WTC11 (cell line): ENCODE measurements around the gene BMP6. TPM values are rescaled to one million over a fixed set of nuclear protein-coding genes. Genes with fewer than 3 reads are reported as not detected.

Source experiments
- ATAC-seq: fragments of 200-7000 bp; cut with Tn5 transposase; 2 replicates; pipeline ENCODE4 v1.10.0; 2021; ENCODE audit warnings: mild to moderate bottlenecking, moderate library complexity
- CTCF ChIA-PET: fragments of 300-600 bp; sonication (Branson Sonifier 250); formaldehyde crosslinking; loops from one replicate; lab custom pipeline; 2021; ENCODE audit warnings: antibody characterized with exemption; lab: Charles Lee
- POLR2A ChIA-PET: fragments of 350-600 bp; sonication (Branson Sonifier 250); formaldehyde crosslinking; loops from one replicate; lab custom pipeline; 2021; ENCODE audit warnings: antibody characterized with exemption; lab: Charles Lee
- DNase-seq: peaks from one replicate; pipeline ENCODE4 v3.0.0; 2021; ENCODE audit warnings: low spot score
- H3K27ac Mint-ChIP-seq: 2 replicates; pipeline ENCODE4 v1.8.0; 2021; ENCODE audit warnings: mixed read lengths
- H3K27me3 Mint-ChIP-seq: 2 replicates; pipeline ENCODE4 v1.8.0; 2021; ENCODE audit warnings: low read depth, mild to moderate bottlenecking, moderate library complexity, mixed read lengths
- H3K36me3 Mint-ChIP-seq: 2 replicates; pipeline ENCODE4 v1.8.0; 2021; ENCODE audit warnings: mixed read lengths
- H3K4me1 Mint-ChIP-seq: 2 replicates; pipeline ENCODE4 v1.8.0; 2022; ENCODE audit warnings: mixed read lengths
- H3K4me3 Mint-ChIP-seq: 2 replicates; pipeline ENCODE4 v1.8.0; 2021; ENCODE audit warnings: mild to moderate bottlenecking, moderate library complexity, mixed read lengths
- H3K9me3 Mint-ChIP-seq: 2 replicates; pipeline ENCODE4 v1.8.0; 2021; ENCODE audit warnings: mixed read lengths
- ATF1 ChIP-seq: sonication (generic); formaldehyde crosslinking; IDR thresholded peaks from 2 replicates; pipeline ENCODE4 v1.8.1; 2023; ENCODE audit warnings: mild to moderate bottlenecking, moderate library complexity, missing genetic modification reagents
- EMX1 ChIP-seq: fragments of 250-450 bp; sonication (Bioruptor Pico); IDR thresholded peaks from 2 replicates; pipeline ENCODE4 v1.8.0; 2021; ENCODE audit warnings: mild to moderate bottlenecking
- ESRRA ChIP-seq: sonication (generic); formaldehyde crosslinking; IDR thresholded peaks from 2 replicates; pipeline ENCODE4 v1.8.1; 2022; ENCODE audit warnings: mild to moderate bottlenecking, missing genetic modification reagents, borderline replicate concordance
- FOXJ3 ChIP-seq: sonication (generic); formaldehyde crosslinking; IDR thresholded peaks from 2 replicates; pipeline ENCODE4 v1.9.0; 2021; ENCODE audit warnings: missing genetic modification reagents, mild to moderate bottlenecking, borderline replicate concordance
- FOXK1 ChIP-seq: sonication (generic); formaldehyde crosslinking; IDR thresholded peaks from 2 replicates; pipeline ENCODE4 v1.8.0; 2022; ENCODE audit warnings: mild to moderate bottlenecking, moderate library complexity, missing genetic modification reagents
- FOXP1 ChIP-seq: sonication (generic); formaldehyde crosslinking; IDR thresholded peaks from 2 replicates; pipeline ENCODE4 v1.8.0; 2022; ENCODE audit warnings: missing genetic modification reagents, mild to moderate bottlenecking, moderate library complexity, borderline replicate concordance
- GABPB1 ChIP-seq: sonication (generic); formaldehyde crosslinking; IDR thresholded peaks from 2 replicates; pipeline ENCODE4 v1.8.1; 2023; ENCODE audit warnings: mild to moderate bottlenecking, missing genetic modification reagents
- NFYB ChIP-seq: sonication (generic); formaldehyde crosslinking; conservative IDR thresholded peaks from 2 replicates; pipeline ENCODE4 v1.8.0; 2022; ENCODE audit warnings: low read depth, missing genetic modification reagents
- RORB ChIP-seq: fragments of 250-450 bp; sonication (Bioruptor Pico); IDR thresholded peaks from 2 replicates; pipeline ENCODE4 v1.9.0; 2021; ENCODE audit warnings: mild to moderate bottlenecking
- SMAD3 ChIP-seq: sonication (generic); formaldehyde crosslinking; IDR thresholded peaks from 2 replicates; pipeline ENCODE4 v1.8.0; 2022; ENCODE audit warnings: missing genetic modification reagents, mild to moderate bottlenecking, borderline replicate concordance
- SOX15 ChIP-seq: fragments of 250-450 bp; sonication (Bioruptor Pico); IDR thresholded peaks from 2 replicates; pipeline ENCODE4 v1.9.0; 2021; ENCODE audit warnings: mild to moderate bottlenecking
- ZNF138 ChIP-seq: sonication (generic); formaldehyde crosslinking; conservative IDR thresholded peaks from 2 replicates; pipeline ENCODE4 v1.8.1; 2022; ENCODE audit warnings: mild to moderate bottlenecking, moderate library complexity, missing genetic modification reagents
- ZNF671 ChIP-seq: fragments of 250-450 bp; sonication (Bioruptor Pico); IDR thresholded peaks from 2 replicates; pipeline ENCODE4 v1.8.0; 2021; ENCODE audit warnings: mild to moderate bottlenecking
- total RNA-seq: library from RNA; stranded (reverse); gene quantifications from 3 replicates; pipeline ENCODE4 v1.2.3, GENCODE V29; 2021
- TF ChIP-seq, protein P1 (sequence below): fragments of 250-450 bp; sonication (Bioruptor Pico); IDR thresholded peaks from 2 replicates; pipeline ENCODE4 v1.9.0; 2021; ENCODE audit warnings: mild to moderate bottlenecking
- TF ChIP-seq, protein P2 (sequence below): sonication (generic); formaldehyde crosslinking; IDR thresholded peaks from 2 replicates; pipeline ENCODE4 v1.8.0; 2022; ENCODE audit warnings: mild to moderate bottlenecking, missing genetic modification reagents
- TF ChIP-seq, protein P3 (sequence below): sonication (generic); formaldehyde crosslinking; IDR thresholded peaks from 2 replicates; pipeline ENCODE4 v1.8.0; 2023; ENCODE audit warnings: missing genetic modification reagents
- TF ChIP-seq, protein P4 (sequence below): sonication (generic); formaldehyde crosslinking; conservative IDR thresholded peaks from 2 replicates; pipeline ENCODE4 v1.8.1; 2022; ENCODE audit warnings: mild to moderate bottlenecking, missing genetic modification reagents
- TF ChIP-seq, protein P5 (sequence below): sonication (generic); formaldehyde crosslinking; IDR thresholded peaks from 2 replicates; pipeline ENCODE4 v1.8.1; 2023; ENCODE audit warnings: mild to moderate bottlenecking, moderate library complexity, missing genetic modification reagents
- TF ChIP-seq, protein P6 (sequence below): fragments of 250-450 bp; sonication (Bioruptor Pico); conservative IDR thresholded peaks from 2 replicates; pipeline ENCODE4 v1.9.0; 2021; ENCODE audit warnings: mild to moderate bottlenecking
- TF ChIP-seq, protein P7 (sequence below): fragments of 200-600 bp; IDR thresholded peaks from 2 replicates; pipeline ENCODE4 v1.8.0; 2022; ENCODE audit warnings: antibody characterized with exemption
- TF ChIP-seq, protein P8 (sequence below): sonication (generic); formaldehyde crosslinking; IDR thresholded peaks from 2 replicates; pipeline ENCODE4 v1.8.0; 2023; ENCODE audit warnings: mild to moderate bottlenecking, missing genetic modification reagents

Gene BMP6
- total RNA-seq, 1 experiment from 2014 or later, result 1.0 TPM

DNA sequence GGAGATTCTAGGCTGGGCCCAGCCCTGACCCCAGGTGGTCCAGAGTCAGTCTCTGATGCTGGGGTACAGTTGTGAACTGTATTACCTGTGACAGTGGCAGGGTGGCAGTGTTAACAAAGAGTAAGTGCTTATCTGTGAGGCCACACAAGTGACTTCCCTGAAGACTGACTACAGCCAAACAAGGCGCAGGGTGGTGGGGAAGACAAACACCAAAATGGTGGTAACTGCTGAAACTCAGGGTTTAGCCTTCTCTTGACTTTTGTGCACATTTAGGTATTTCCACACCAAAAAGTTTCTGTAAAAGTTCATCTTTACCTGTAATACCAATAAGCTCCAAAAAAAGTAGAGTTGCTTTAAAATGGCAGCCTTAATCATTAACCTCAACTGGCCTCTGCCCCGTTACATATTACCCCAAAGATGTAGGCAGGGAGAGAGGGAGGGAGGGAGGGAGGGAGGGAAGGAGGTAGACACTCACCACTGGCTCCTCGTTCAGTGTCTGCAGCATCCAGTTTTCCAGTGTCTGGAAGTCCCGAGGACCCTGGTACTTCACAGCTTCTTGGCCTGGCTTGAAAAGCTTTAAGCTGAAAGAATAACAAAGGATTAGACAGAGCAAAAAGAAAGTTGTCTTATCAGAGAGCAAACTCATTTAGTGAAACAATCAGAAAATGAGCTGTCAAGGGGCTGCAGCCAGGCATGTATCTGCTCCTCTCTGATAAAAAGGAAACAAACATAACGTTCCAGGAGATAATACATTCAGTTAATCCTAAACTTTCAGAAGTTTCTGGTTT is 173.4 kb downstream of the BMP6 start (continued):
- TF ChIP-seq, protein P1, sequence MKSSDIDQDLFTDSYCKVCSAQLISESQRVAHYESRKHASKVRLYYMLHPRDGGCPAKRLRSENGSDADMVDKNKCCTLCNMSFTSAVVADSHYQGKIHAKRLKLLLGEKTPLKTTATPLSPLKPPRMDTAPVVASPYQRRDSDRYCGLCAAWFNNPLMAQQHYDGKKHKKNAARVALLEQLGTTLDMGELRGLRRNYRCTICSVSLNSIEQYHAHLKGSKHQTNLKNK (CRISPR knock-in tag), result no peak
- no peak for TF ChIP-seq SMAD3
- no peak for TF ChIP-seq GABPB1 (CRISPR knock-in tag)
- TF ChIP-seq ATF1 (CRISPR knock-in tag), result no peak

DNA sequence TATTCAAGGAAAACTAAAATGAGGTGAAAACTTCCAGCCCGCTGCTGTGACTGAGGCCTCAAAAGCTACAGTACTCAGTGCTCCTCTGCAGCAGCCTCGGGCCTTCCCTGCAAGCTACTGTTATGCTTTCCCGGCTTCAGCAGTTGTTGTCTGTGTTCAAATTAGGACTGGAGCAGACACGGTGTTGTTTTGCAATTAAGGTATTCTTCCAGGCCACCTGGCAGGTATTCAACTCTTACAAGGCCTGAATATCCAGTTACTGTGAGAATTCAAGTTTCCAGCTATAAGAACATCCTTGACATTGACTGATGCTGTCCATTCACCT is 174.0 kb downstream of the BMP6 start:
- Mint-ChIP-seq H3K36me3 (peaks cover 84% of the 10 kb centered on the region), H3K27ac (no peak overlapping the region), H3K4me1 (no peaks in the 10 kb centered on the region), H3K27me3 (no peaks in the 10 kb centered on the region), H3K4me3 (no peak overlapping the region), H3K9me3 (no peaks in the 10 kb centered on the region)
- CTCF ChIA-PET, result interaction anchor here (0.8 kb wide), 1 partner anchor 10 kb away, joined by 4 read pairs; no protein-coding TSS in a partner anchor
- TF ChIP-seq, protein P2, sequence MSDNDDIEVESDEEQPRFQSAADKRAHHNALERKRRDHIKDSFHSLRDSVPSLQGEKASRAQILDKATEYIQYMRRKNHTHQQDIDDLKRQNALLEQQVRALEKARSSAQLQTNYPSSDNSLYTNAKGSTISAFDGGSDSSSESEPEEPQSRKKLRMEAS (CRISPR knock-in tag), result no peak
- TF ChIP-seq, protein P3, sequence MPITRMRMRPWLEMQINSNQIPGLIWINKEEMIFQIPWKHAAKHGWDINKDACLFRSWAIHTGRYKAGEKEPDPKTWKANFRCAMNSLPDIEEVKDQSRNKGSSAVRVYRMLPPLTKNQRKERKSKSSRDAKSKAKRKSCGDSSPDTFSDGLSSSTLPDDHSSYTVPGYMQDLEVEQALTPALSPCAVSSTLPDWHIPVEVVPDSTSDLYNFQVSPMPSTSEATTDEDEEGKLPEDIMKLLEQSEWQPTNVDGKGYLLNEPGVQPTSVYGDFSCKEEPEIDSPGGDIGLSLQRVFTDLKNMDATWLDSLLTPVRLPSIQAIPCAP (CRISPR knock-in tag), result no peak
- TF ChIP-seq EMX1, result no peak
- POLR2A ChIA-PET, result no interaction called here
- DNase-seq (no peak), ATAC-seq (no peak)

DNA sequence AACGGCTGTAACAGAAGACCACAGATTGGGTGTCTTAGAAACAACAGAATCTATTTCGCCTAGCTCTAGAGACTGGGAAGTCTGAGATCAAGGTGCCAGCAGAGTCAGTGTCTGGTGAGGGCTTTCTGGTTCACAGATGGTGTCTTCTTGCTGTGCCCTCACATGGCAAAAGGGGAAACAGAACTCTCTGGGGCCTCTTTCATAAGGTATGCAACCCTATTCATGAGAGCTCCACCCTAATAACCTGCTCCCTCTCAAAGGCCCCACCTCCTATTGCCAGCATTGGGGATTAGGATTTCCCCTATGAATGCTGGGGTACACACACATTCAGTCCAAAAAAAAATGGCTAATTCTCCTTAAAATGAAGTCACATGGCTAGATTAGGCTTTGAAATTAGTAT is 174.7 kb downstream of the BMP6 start:
- H3K4me1 Mint-ChIP-seq, result no peaks in the 10 kb centered on the region
- H3K36me3 Mint-ChIP-seq, result peaks cover 81% of the 10 kb centered on the region
- ATAC-seq (no peak), DNase-seq (no peak)
- TF ChIP-seq FOXK1 (CRISPR knock-in tag) (no peak), ZNF138 (CRISPR knock-in tag) (no peak), NFYB (no peak)
- TF ChIP-seq, protein P4, sequence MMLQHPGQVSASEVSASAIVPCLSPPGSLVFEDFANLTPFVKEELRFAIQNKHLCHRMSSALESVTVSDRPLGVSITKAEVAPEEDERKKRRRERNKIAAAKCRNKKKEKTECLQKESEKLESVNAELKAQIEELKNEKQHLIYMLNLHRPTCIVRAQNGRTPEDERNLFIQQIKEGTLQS (CRISPR knock-in tag), result no peak
- H3K4me3 Mint-ChIP-seq, result no peak overlapping the region
- H3K27me3 Mint-ChIP-seq, result no peaks in the 10 kb centered on the region
- H3K9me3 Mint-ChIP-seq, result no peaks in the 10 kb centered on the region
- no peak overlapping the region for H3K27ac Mint-ChIP-seq
- ChIA-PET POLR2A (no interaction called here), CTCF (no interaction called here)

DNA sequence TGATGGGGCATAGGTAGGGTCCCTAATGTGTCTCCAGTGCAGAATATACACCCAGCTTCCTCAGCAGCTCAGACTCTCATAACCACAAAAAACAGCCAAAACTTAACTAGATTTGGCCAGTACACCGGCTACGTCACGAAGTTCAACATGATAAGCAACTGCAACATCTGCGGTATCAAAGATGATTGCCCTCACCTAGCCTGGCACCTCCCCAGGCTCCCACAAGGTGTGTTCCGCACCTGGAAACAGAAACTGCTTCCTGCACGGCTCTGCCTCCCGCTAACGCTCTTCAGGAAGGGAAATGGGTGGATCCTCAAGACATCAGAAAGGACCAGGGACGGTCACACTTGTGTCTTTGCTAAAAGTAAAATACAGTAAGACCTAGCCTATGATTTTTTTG is 175.2 kb downstream of the BMP6 start:
- ChIA-PET POLR2A (no interaction called here), CTCF (no interaction called here)
- Mint-ChIP-seq H3K4me3 (no peak overlapping the region), H3K27me3 (no peaks in the 10 kb centered on the region), H3K9me3 (no peaks in the 10 kb centered on the region), H3K4me1 (no peaks in the 10 kb centered on the region), H3K36me3 (peaks cover 76% of the 10 kb centered on the region), H3K27ac (no peak overlapping the region)
- no peak for DNase-seq
- no peak for ATAC-seq
- no peak for TF ChIP-seq SOX15 (CRISPR knock-in tag)
- TF ChIP-seq FOXP1 (CRISPR knock-in tag), result no peak
- TF ChIP-seq, protein P5, sequence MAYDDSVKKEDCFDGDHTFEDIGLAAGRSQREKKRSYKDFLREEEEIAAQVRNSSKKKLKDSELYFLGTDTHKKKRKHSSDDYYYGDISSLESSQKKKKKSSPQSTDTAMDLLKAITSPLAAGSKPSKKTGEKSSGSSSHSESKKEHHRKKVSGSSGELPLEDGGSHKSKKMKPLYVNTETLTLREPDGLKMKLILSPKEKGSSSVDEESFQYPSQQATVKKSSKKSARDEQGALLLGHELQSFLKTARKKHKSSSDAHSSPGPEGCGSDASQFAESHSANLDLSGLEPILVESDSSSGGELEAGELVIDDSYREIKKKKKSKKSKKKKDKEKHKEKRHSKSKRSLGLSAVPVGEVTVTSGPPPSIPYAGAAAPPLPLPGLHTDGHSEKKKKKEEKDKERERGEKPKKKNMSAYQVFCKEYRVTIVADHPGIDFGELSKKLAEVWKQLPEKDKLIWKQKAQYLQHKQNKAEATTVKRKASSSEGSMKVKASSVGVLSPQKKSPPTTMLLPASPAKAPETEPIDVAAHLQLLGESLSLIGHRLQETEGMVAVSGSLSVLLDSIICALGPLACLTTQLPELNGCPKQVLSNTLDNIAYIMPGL, result no peak
- TF ChIP-seq FOXK1 (CRISPR knock-in tag), result no peak
- TF ChIP-seq, protein P6, sequence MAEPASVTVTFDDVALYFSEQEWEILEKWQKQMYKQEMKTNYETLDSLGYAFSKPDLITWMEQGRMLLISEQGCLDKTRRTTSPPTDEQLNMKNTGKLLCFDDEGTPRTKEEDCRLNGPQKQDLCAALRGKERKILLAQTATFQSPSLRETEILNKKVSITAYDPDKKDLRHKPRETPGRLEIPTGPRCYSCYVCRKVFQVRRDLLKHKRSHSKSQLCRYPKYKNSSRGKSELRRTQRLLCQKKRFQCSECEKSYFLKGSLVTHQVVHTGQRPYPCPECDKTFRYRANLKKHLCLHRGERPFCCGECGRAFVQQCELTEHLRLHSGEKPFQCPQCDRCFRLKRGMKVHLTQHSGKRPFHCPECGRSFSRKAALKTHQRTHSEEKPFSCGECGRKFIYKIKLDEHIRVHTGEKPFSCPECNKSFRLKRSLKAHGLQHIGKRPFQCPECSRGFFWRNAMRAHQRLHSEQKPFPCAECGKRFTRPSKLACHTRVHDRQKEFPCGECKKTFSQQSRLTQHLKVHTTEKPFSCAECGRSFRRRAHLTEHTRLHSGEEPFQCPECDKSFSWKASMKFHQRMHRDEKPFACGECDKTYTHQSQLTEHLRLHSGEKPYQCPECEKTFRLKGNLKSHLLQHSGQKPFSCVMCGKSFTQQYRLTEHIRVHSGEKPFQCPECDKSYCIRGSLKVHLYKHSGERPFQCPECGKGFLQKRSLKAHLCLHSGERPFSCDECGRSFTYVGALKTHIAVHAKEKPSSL (CRISPR knock-in tag), result no peak
- no peak for TF ChIP-seq ZNF671 (CRISPR knock-in tag)
- TF ChIP-seq, protein P7, sequence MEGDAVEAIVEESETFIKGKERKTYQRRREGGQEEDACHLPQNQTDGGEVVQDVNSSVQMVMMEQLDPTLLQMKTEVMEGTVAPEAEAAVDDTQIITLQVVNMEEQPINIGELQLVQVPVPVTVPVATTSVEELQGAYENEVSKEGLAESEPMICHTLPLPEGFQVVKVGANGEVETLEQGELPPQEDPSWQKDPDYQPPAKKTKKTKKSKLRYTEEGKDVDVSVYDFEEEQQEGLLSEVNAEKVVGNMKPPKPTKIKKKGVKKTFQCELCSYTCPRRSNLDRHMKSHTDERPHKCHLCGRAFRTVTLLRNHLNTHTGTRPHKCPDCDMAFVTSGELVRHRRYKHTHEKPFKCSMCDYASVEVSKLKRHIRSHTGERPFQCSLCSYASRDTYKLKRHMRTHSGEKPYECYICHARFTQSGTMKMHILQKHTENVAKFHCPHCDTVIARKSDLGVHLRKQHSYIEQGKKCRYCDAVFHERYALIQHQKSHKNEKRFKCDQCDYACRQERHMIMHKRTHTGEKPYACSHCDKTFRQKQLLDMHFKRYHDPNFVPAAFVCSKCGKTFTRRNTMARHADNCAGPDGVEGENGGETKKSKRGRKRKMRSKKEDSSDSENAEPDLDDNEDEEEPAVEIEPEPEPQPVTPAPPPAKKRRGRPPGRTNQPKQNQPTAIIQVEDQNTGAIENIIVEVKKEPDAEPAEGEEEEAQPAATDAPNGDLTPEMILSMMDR, result no peak
- TF ChIP-seq, protein P8, sequence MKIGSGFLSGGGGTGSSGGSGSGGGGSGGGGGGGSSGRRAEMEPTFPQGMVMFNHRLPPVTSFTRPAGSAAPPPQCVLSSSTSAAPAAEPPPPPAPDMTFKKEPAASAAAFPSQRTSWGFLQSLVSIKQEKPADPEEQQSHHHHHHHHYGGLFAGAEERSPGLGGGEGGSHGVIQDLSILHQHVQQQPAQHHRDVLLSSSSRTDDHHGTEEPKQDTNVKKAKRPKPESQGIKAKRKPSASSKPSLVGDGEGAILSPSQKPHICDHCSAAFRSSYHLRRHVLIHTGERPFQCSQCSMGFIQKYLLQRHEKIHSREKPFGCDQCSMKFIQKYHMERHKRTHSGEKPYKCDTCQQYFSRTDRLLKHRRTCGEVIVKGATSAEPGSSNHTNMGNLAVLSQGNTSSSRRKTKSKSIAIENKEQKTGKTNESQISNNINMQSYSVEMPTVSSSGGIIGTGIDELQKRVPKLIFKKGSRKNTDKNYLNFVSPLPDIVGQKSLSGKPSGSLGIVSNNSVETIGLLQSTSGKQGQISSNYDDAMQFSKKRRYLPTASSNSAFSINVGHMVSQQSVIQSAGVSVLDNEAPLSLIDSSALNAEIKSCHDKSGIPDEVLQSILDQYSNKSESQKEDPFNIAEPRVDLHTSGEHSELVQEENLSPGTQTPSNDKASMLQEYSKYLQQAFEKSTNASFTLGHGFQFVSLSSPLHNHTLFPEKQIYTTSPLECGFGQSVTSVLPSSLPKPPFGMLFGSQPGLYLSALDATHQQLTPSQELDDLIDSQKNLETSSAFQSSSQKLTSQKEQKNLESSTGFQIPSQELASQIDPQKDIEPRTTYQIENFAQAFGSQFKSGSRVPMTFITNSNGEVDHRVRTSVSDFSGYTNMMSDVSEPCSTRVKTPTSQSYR (CRISPR knock-in tag), result no peak
- no peak for TF ChIP-seq FOXJ3 (CRISPR knock-in tag)
- TF ChIP-seq ESRRA, result no peak
- TF ChIP-seq RORB (CRISPR knock-in tag), result no peak
